HepG2 (cell line): ENCODE measurements around the gene MEIOC. TPM values are rescaled to one million over a fixed set of nuclear protein-coding genes. Genes with fewer than 3 reads are reported as not detected.

ENCODE experiments used
- ATAC-seq: fragments of 200-7000 bp; cut with Tn5 transposase; 3 replicates; pipeline ENCODE4 v1.9.1; 2020; ENCODE audit warnings: mild to moderate bottlenecking, moderate library complexity
- BruUV-seq: library from RNA; stranded (reverse); fragments of 400-500 nt; replicated peaks from 2 replicates; lab custom pipeline; 2021; lab: Mats Ljungman, UMichigan
- CTCF ChIA-PET: fragments of 300-600 bp; formaldehyde crosslinking; extraction: SDS; loops from one replicate; lab custom pipeline; 2021; ENCODE audit warnings: low total read pairs, inconsistent platforms, low intra/inter-chr PET ratio; lab: Yijun Ruan, JAX
- POLR2A ChIA-PET: fragments of 350-600 bp; sonication (Branson Sonifier 250); formaldehyde crosslinking; loops from one replicate; lab custom pipeline; 2020; ENCODE audit warnings: antibody characterized with exemption, inconsistent platforms; lab: Yijun Ruan, JAX
- DNase-seq: peaks from one replicate; pipeline ENCODE4 v3.0.0-alpha.2; 2015; ENCODE audit warnings: low spot score
- FAIRE-seq: peaks from 3 replicates; lab custom pipeline; 2011; peaks lifted over from hg19 to GRCh38; lab: Jason Lieb, UNC
- H2AFZ ChIP-seq: one replicate; pipeline ENCODE4 v1.6.1; 2011; ENCODE audit warnings: low read length, inconsistent platforms
- H3K27ac ChIP-seq: fragments of 300-600 bp; 3 replicates; pipeline ENCODE4 v1.8.0; 2011; ENCODE audit warnings: mixed run types, mild to moderate bottlenecking, mixed read lengths, low read length, inconsistent platforms; ENCODE audit not compliant: insufficient read depth; ENCODE audit errors: extremely low read length
- H3K27me3 ChIP-seq, 2 experiments: fragments of 200-600 bp in 1 of 2; 2 replicates in 1 of 2; 3 replicates in 1 of 2; pipeline versions ENCODE4 v1.6.0 to v1.8.0; 2011; ENCODE audit warnings: low read length in 2 of 2, mild to moderate bottlenecking in 2 of 2, moderate library complexity in 2 of 2, inconsistent platforms in 1 of 2; ENCODE audit not compliant: insufficient read depth in 2 of 2, control insufficient read depth in 1 of 2
- H3K36me3 ChIP-seq, 2 experiments: fragments of 200-600 bp in 1 of 2; replicated peaks in 1 of 2; 2 replicates in 1 of 2; 3 replicates in 1 of 2; pipeline versions ENCODE4 v1.5.1 to v1.8.0; 2011; ENCODE audit warnings: low read length in 2 of 2, inconsistent platforms in 1 of 2; ENCODE audit not compliant: insufficient read depth in 2 of 2, control insufficient read depth in 1 of 2
- H3K4me1 ChIP-seq: 2 replicates; pipeline ENCODE4 v1.5.1; 2012; ENCODE audit warnings: low read length, inconsistent platforms; ENCODE audit not compliant: insufficient read depth
- H3K4me2 ChIP-seq: 2 replicates; pipeline ENCODE4 v1.6.0; 2011; ENCODE audit warnings: low read depth, low read length, inconsistent platforms
- H3K4me3 ChIP-seq, 3 experiments: fragments of 200-600 bp in 1 of 3; sonication (generic), shearing (Covaris generic) in 1 of 3; replicated peaks in 1 of 3; 2 replicates each; pipeline ENCODE4 v1.5.1; 2011 to 2016; ENCODE audit warnings: low read length in 3 of 3, inconsistent platforms in 2 of 3, low read depth in 2 of 3, mild to moderate bottlenecking in 2 of 3, control low read depth in 1 of 3, mixed read lengths in 1 of 3; ENCODE audit not compliant: insufficient read depth in 1 of 3
- H3K79me2 ChIP-seq: one replicate; pipeline ENCODE4 v1.6.1; 2011; ENCODE audit warnings: low read length, inconsistent platforms; ENCODE audit not compliant: insufficient read depth
- H3K9ac ChIP-seq: 2 replicates; pipeline ENCODE4 v1.6.0; 2011; ENCODE audit warnings: mild to moderate bottlenecking, low read depth, low read length, inconsistent platforms; ENCODE audit not compliant: insufficient read depth
- H3K9me3 ChIP-seq: 2 replicates; pipeline ENCODE4 v1.5.1; 2012; ENCODE audit warnings: mild to moderate bottlenecking, low read length
- H4K20me1 ChIP-seq: 2 replicates; pipeline ENCODE4 v1.6.0; 2011; ENCODE audit warnings: inconsistent platforms, mild to moderate bottlenecking, low read length, moderate library complexity; ENCODE audit not compliant: insufficient read depth
- ARNTL ChIP-seq: sonication (generic); formaldehyde crosslinking; IDR thresholded peaks from 2 replicates; pipeline ENCODE4 v1.4.0; 2020; ENCODE audit warnings: mild to moderate bottlenecking, missing genetic modification reagents
- MED1 ChIP-seq: sonication (generic); formaldehyde crosslinking; IDR thresholded peaks from 2 replicates; pipeline ENCODE4 v1.4.0; 2020; ENCODE audit warnings: missing genetic modification reagents
- MIER3 ChIP-seq: IDR thresholded peaks from 2 replicates; pipeline ENCODE4 v1.6.1; 2016; ENCODE audit warnings: missing compliant biosample characterization, borderline replicate concordance
- MTF2 ChIP-seq: sonication (generic); formaldehyde crosslinking; IDR thresholded peaks from 2 replicates; pipeline ENCODE4 v1.5.0; 2020; ENCODE audit warnings: missing genetic modification reagents, borderline replicate concordance
- NR2F1 ChIP-seq, 2 experiments: fragments of 450-650 bp in 1 of 2; formaldehyde crosslinking in 1 of 2; IDR thresholded peaks; 2 replicates each; pipeline versions ENCODE4 v1.5.0 to v1.6.1; 2016 to 2020; ENCODE audit warnings: mild to moderate bottlenecking in 1 of 2, missing compliant biosample characterization in 1 of 2, missing genetic modification reagents in 1 of 2, moderate library complexity in 1 of 2
- SMARCE1 ChIP-seq: fragments of 450-650 bp; IDR thresholded peaks from 2 replicates; pipeline ENCODE4 v1.6.1; 2017; ENCODE audit warnings: borderline replicate concordance
- ZNF562 ChIP-seq: sonication (generic); formaldehyde crosslinking; IDR thresholded peaks from 2 replicates; pipeline ENCODE4 v1.8.0; 2022; ENCODE audit warnings: missing genetic modification reagents, borderline replicate concordance
- WGBS: methylation state at CpG from one replicate; pipeline ENCODE4 v1.1.6; 2017; ENCODE audit warnings: low lambda C conversion rate; 5-methylcytosine and 5-hydroxymethylcytosine counted together
- in situ Hi-C: cut with HindIII; loops from 2 replicates; pipeline ENCODE4 v1.10.0; 2017; ENCODE audit warnings: low pct_unique_long_range_greater_than_20kb; ENCODE audit not compliant: extremely low pct_ligation_motif_present
- intact Hi-C: fragments of 100-400 bp; cut with micrococcal nuclease; formaldehyde crosslinking; loops from one replicate; pipeline ENCODE4 v1.10.0; 2022; ENCODE audit not compliant: unreplicated experiment
- polyA plus RNA-seq, 8 experiments: library from polyadenylated mRNA; depleted of rRNA in 3 of 8; stranded (reverse) in 7 of 8; unstranded in 1 of 8; fragments of >200 nt; fragmentation: Illumina TruSeq in 4 of 8; extraction: Trizol in 4 of 8; gene quantifications; 2 replicates each; pipeline versions ENCODE4 v1.2.1 to v1.2.3, GENCODE V29; 2011 to 2016; ENCODE audit warnings: low read depth in 4 of 8, missing spikeins in 1 of 8, mixed read lengths in 1 of 8; ENCODE audit not compliant: insufficient read depth in 1 of 8
- total RNA-seq, 5 experiments: library from RNA; depleted of rRNA; stranded (reverse); fragments of >200 nt; fragmentation: Illumina TruSeq; extraction: Trizol; gene quantifications; 2 replicates each; pipeline ENCODE4 v1.2.3, GENCODE V29; 2016; ENCODE audit warnings: low read depth in 1 of 5
- TF ChIP-seq, protein P1 (sequence below): sonication (generic); formaldehyde crosslinking; IDR thresholded peaks from 2 replicates; pipeline ENCODE4 v1.4.0; 2020; ENCODE audit warnings: missing genetic modification reagents
- TF ChIP-seq, protein P2 (sequence below): sonication (generic); formaldehyde crosslinking; IDR thresholded peaks from 2 replicates; pipeline ENCODE4 v1.8.0; 2022; ENCODE audit warnings: missing genetic modification reagents, mild to moderate bottlenecking, borderline replicate concordance

Gene MEIOC
- total and polyA plus RNA-seq, 2 of the 13 experiments (the other 11 are each of a cell fraction or from before 2014, with no cell fraction given): 0.04 to 0.15 TPM

DNA sequence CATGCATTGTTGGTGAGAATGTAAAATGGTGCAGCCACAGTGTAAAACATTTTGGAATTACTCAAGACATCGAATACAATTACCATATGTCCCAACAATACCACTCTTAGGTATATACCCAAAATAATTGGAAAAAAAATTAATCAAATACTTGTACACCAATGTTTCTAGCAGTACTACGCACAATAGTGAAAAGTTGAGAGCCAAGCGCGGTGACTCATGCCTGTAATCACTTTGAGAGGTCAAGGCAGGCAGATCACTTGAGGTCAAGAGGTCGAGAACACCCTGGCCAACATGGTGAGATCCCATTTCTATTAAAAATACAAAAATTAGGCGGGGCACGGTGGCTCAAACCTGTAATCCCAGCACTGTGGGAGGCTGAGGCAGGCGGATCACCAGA, 3.5 kb upstream of the MEIOC start:
- TF ChIP-seq NR2F1 (CRISPR knock-in tag; IDR thresholded peaks at IDR 0.05) (peak in 1 of 2 experiments; percentile 74; a peak in 2 of 4 replicates), ZNF562 (no peak)
- intact Hi-C loops (no loop called here), in situ Hi-C loops (no loop called here)
- no TSS peak for BruUV-seq
- FAIRE-seq (no peak), ATAC-seq (no peak), DNase-seq (no peak)
- Histone ChIP-seq H2AFZ (no peak overlapping the region), H3K4me3 (no peak overlapping the region), H3K4me2 (no peak overlapping the region), H3K9me3 (no peaks in the 10 kb centered on the region), H3K9ac (no peak overlapping the region), H3K4me1 (no peaks in the 10 kb centered on the region), H4K20me1 (no peaks in the 10 kb centered on the region), H3K27me3 (0 out of 5 replicates have a peak, but pooled peaks cover 0 to 4% of the 10 kb centered on the region in 2 experiments), H3K79me2 (no peaks in the 10 kb centered on the region), H3K27ac (no peak overlapping the region), H3K36me3 (no peaks in the 10 kb centered on the region)
- CTCF ChIA-PET: no interaction called here
- WGBS: 24% methylated on average over 8 of the region's 8 CpGs
- POLR2A ChIA-PET: no interaction called here

DNA sequence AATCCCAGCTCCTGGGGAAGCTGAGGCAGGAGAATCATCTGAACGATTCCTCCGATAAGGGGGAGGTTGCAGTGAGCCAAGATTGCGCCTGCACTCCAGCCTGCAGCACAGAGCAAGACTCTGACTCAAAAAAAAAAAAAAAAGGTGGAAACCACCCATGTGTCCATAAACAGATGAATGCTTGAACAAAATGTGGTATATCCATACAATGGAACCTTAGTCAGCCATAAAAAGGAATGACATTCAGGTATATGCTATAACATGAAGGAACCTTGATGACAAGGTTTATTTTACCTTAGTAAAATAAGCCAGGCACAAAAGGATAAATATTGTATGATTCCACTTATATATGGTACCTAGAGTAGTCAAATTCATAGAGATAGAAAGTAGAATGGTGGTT, 2.9 kb upstream of the MEIOC start:
- CTCF ChIA-PET: no interaction called here
- no peaks in the 10 kb centered on the region for H3K4me1 ChIP-seq
- no peak overlapping the region for H3K9ac ChIP-seq
- H4K20me1 ChIP-seq: no peaks in the 10 kb centered on the region
- POLR2A ChIA-PET: no interaction called here
- no TSS peak for BruUV-seq
- 45% methylated on average over 3 of the region's 3 CpGs for WGBS
- H3K4me2 ChIP-seq: no peak overlapping the region
- no peak overlapping the region for H3K4me3 ChIP-seq
- no peaks in the 10 kb centered on the region for H3K36me3 ChIP-seq
- intact Hi-C loops: no loop called here
- 0 out of 5 replicates have a peak, but pooled peaks cover 0 to 4% of the 10 kb centered on the region in 2 experiments for H3K27me3 ChIP-seq
- no peaks in the 10 kb centered on the region for H3K79me2 ChIP-seq
- ATAC-seq (no peak), DNase-seq (no peak), FAIRE-seq (no peak)
- no peak overlapping the region for H3K27ac ChIP-seq
- in situ Hi-C loops: no loop called here
- H2AFZ ChIP-seq: no peak overlapping the region
- H3K9me3 ChIP-seq: no peaks in the 10 kb centered on the region
- TF ChIP-seq MTF2 (CRISPR knock-in tag): no peak
- TF ChIP-seq, protein P1, sequence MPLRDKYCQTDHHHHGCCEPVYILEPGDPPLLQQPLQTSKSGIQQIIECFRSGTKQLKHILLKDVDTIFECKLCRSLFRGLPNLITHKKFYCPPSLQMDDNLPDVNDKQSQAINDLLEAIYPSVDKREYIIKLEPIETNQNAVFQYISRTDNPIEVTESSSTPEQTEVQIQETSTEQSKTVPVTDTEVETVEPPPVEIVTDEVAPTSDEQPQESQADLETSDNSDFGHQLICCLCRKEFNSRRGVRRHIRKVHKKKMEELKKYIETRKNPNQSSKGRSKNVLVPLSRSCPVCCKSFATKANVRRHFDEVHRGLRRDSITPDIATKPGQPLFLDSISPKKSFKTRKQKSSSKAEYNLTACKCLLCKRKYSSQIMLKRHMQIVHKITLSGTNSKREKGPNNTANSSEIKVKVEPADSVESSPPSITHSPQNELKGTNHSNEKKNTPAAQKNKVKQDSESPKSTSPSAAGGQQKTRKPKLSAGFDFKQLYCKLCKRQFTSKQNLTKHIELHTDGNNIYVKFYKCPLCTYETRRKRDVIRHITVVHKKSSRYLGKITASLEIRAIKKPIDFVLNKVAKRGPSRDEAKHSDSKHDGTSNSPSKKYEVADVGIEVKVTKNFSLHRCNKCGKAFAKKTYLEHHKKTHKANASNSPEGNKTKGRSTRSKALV (CRISPR knock-in tag): no peak
- no peak for TF ChIP-seq SMARCE1
- TF ChIP-seq, protein P2, sequence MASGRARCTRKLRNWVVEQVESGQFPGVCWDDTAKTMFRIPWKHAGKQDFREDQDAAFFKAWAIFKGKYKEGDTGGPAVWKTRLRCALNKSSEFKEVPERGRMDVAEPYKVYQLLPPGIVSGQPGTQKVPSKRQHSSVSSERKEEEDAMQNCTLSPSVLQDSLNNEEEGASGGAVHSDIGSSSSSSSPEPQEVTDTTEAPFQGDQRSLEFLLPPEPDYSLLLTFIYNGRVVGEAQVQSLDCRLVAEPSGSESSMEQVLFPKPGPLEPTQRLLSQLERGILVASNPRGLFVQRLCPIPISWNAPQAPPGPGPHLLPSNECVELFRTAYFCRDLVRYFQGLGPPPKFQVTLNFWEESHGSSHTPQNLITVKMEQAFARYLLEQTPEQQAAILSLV (CRISPR knock-in tag): no peak
- no peak for TF ChIP-seq ARNTL
- no peak for TF ChIP-seq MIER3 (CRISPR knock-in tag)
- no peak for TF ChIP-seq MED1 (CRISPR knock-in tag)
